Ovary (tissue), 9 donors: ENCODE measurements around the gene ATF6. TPM values are rescaled to one million over a fixed set of nuclear protein-coding genes. Genes with fewer than 3 reads are reported as not detected.
"Not testable (repeated sequence)": the region's sequence is repeated elsewhere in the genome, so short reads cannot be mapped to it uniquely, and the experiment has no call there.

Source experiments
- DNase-seq, 5 donors: peaks; one replicate each; pipeline ENCODE4 v3.0.0-alpha.2; 2019 to 2020
- H3K27ac ChIP-seq, 2 donors: fragments of 200-600 bp; one replicate each; pipeline versions ENCODE4 v1.5.1 to v1.8.0; 2019 to 2022
- H3K27me3 ChIP-seq: fragments of 200-600 bp; one replicate; pipeline ENCODE4 v1.8.0; 2022
- H3K36me3 ChIP-seq: fragments of 200-600 bp; sonication (generic); one replicate; pipeline ENCODE4 v1.5.1; 2019
- H3K4me1 ChIP-seq: one replicate; pipeline ENCODE4 v1.8.1; 2013; ENCODE audit warnings: mild to moderate bottlenecking, moderate library complexity; ENCODE audit not compliant: insufficient read depth
- H3K4me3 ChIP-seq: fragments of 200-600 bp; sonication (generic); one replicate; pipeline ENCODE4 v1.5.1; 2017
- H3K9me3 ChIP-seq, 2 donors: fragments of 200-600 bp in 1 of 2; sonication (generic) in 1 of 2; one replicate each; pipeline versions ENCODE4 v1.5.1 to v1.8.1; 2013 to 2019; ENCODE audit warnings: mild to moderate bottlenecking in 1 of 2, moderate library complexity in 1 of 2
- EP300 ChIP-seq: sonication (generic); formaldehyde crosslinking; IDR thresholded peaks from one replicate; pipeline ENCODE4 v1.6.1; 2017; ENCODE audit warnings: antibody characterized with exemption
- POLR2A ChIP-seq: fragments of 450-650 bp; IDR thresholded peaks from one replicate; pipeline ENCODE4 v1.6.1; 2017; ENCODE audit warnings: antibody characterized with exemption, mild to moderate bottlenecking, moderate library complexity
- WGBS, 3 donors: extraction: QIAGEN DNeasy Blood & Tissue Kit in 1 of 3; methylation state at CpG; one replicate each; pipeline versions ENCODE4 v1.1.5 to v1.1.7; 2013 to 2017; 5-methylcytosine and 5-hydroxymethylcytosine counted together
- intact Hi-C, 4 donors: fragments of 100-400 bp; cut with DNase I; formaldehyde crosslinking; loops; one replicate each; pipeline versions ENCODE4 v1.11.0 to v1.15.1; 2022 to 2023
- polyA plus RNA-seq, 2 donors: library from polyadenylated mRNA; stranded (reverse); fragments of 200-250 nt in 1 of 2; fragments of 350-450 nt in 1 of 2; fragmentation: Illumina TruSeq in 1 of 2; extraction: RNeasy Lipid Tissue Mini Kit (QIAGEN cat#74804) in 1 of 2; gene quantifications; one replicate each; pipeline ENCODE4 v1.2.3, GENCODE V29; 2013 to 2014
- total RNA-seq, 7 donors: library from RNA; depleted of rRNA in 2 of 7; stranded (reverse); fragments of >200 nt in 2 of 7; fragmentation: NEBNext Ultra II Directional in 3 of 7; extraction: Animal tissue kit (Norgen Biotek cat#: 25700) in 3 of 7; gene quantifications; one replicate each; pipeline versions ENCODE4 v1.1.0 to v1.2.4, GENCODE V29; 2016 to 2023
- TF ChIP-seq, protein P1 (sequence below), 3 donors: fragments of 450-650 bp in 2 of 3; fragments of 200-600 bp in 1 of 3; IDR thresholded peaks; one replicate each; pipeline versions ENCODE4 v1.5.1 to v1.8.0; 2016 to 2022; ENCODE audit warnings: antibody characterized with exemption in 3 of 3, mild to moderate bottlenecking in 1 of 3
- donor health status: DM: no; HTN: no; CAD: no; lungs with moderate emphysema.
- donor health status: DM: no; HTN: no; CAD: no.
- donor health status: Bipolar disorder and iron deficiency.
- donor health status: DM: yes; HTN: yes; CAD: no.
- donor health status: DM: no; HTN: no; CAD: no.
- donor health status: DM: yes; HTN: yes; CAD: no.

ATF6 gene
- total and polyA plus RNA-seq, 9 donors = 7.9 to 31.3 (median 23.4) TPM

DNA sequence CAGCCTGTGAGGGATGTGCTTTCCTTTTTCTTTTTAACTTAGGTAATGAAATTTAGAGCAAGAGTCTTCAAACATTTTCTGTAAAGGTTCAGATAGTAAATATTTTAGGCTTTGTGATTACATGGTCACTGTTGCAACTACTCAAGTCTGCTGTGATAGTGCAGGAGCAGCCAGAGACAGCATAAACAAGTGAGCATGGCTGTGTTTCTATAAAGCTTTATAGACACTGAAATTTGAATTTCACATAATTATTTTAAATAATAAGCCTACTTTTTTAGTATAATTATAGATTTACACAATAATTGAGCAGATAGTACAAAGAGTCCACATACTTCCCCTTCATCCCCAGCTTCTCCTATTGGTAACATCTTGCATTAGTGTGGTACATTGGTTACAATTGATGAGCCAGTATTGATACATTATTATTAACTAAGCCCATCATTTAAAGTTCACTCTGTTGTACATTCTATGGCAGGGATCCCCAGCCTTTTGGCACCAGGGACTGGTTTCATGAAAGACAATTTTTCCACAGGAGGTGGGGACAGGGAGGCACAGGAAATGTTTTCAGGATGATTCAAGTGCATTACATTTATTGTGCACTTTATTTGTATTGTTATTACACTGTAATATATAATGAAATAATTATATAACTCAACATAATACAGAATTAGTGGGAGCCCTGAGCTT, 3.0 kb downstream of the ATF6 start:
- TF ChIP-seq POLR2A (no peak), EP300 (no peak)
- TF ChIP-seq, protein P1, sequence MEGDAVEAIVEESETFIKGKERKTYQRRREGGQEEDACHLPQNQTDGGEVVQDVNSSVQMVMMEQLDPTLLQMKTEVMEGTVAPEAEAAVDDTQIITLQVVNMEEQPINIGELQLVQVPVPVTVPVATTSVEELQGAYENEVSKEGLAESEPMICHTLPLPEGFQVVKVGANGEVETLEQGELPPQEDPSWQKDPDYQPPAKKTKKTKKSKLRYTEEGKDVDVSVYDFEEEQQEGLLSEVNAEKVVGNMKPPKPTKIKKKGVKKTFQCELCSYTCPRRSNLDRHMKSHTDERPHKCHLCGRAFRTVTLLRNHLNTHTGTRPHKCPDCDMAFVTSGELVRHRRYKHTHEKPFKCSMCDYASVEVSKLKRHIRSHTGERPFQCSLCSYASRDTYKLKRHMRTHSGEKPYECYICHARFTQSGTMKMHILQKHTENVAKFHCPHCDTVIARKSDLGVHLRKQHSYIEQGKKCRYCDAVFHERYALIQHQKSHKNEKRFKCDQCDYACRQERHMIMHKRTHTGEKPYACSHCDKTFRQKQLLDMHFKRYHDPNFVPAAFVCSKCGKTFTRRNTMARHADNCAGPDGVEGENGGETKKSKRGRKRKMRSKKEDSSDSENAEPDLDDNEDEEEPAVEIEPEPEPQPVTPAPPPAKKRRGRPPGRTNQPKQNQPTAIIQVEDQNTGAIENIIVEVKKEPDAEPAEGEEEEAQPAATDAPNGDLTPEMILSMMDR (IDR thresholded peaks at IDR 0.05) = no peak
- H3K9me3 ChIP-seq = no peaks in the 10 kb centered on the region
- no peaks in the 10 kb centered on the region for H3K36me3 ChIP-seq
- H3K27ac ChIP-seq = no peak overlapping the region
- H3K27me3 ChIP-seq = no peaks in the 10 kb centered on the region
- H3K4me3 ChIP-seq = no peak overlapping the region
- peaks cover 4% of the 10 kb centered on the region for H3K4me1 ChIP-seq
- intact Hi-C loops = no loop called here
- DNase-seq = no peak

DNA sequence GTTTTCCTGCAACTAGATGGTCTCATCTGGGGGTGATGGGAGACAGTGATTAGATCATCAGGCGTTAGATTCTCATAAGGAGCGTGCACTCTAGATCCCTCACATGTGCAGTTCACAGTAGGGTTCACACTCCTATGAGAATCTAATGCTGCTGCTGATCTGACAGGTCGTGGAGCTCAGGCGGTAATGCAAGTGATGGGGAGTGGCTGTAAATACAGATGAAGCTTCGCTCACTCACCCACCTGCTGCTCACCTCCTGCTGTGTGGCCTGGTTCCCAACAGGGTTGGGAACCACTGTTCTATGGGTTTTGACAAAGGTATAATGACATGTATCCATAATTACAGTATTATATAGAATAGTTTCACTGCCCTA, 3.5 kb downstream of the ATF6 start:
- intact Hi-C loops = not testable (repeated sequence)

DNA sequence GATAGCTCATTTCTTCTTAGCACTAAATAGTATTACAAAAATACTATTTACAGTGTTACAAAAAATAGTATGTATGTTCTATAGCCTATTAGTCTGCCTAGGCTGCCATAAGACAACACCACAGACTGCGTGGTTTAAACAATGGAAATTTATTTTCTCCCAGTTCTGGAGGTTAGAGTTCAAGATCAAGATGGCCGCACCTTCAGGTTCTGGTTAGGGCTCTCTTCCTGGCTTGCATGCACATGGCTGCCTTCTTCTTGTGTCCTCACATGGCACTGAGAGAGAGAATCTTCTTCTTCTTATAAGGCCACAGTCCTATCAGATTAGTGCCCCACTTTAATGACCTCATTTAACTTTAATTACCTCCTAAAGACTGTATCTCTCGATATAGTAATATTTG, 4.1 kb downstream of the ATF6 start:
- no peak overlapping the region for H3K27ac ChIP-seq
- no peaks in the 10 kb centered on the region for H3K9me3 ChIP-seq
- peaks cover 4% of the 10 kb centered on the region for H3K4me1 ChIP-seq
- TF ChIP-seq, protein P1 (IDR thresholded peaks at IDR 0.05) = no peak
- TF ChIP-seq EP300 (no peak), POLR2A (no peak)
- no peak for DNase-seq
- WGBS, 3 donors = 90 to 94% (median 92%) methylated on average over 3 of the region's 3 CpGs
- H3K36me3 ChIP-seq = no peaks in the 10 kb centered on the region
- intact Hi-C loops = no loop called here
- no peak overlapping the region for H3K4me3 ChIP-seq
- no peaks in the 10 kb centered on the region for H3K27me3 ChIP-seq

More for the DNA sequence above, 3.5 kb downstream of the ATF6 start:
- H3K4me3 ChIP-seq, H3K27ac ChIP-seq, H3K27me3 ChIP-seq, DNase-seq, H3K4me1 ChIP-seq, H3K36me3 ChIP-seq, H3K9me3 ChIP-seq: not testable (repeated sequence)
- WGBS, 3 donors = 81 to 95% (median 90%) methylated on average over 5 of the region's 5 CpGs

DNA sequence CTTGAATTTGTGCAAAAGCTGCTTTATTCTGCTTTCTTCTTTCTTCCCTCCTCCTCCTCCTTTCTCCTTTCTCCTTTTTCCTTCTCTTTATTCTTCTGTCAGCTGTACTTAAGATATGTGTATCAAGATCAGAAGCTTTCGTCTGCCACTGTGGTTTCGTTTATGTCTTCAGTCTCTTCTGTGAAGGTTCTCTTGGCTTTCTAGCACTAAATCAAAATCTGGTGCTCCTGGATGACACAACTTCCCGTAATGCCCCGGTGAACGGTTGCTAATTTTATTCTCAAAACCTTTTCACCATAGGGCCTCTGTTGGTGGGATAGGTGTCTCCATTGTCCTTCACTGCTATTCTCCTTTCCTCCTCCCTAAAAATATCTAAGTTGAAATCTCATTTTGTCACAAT, 5.0 kb downstream of the ATF6 start:
- Histone ChIP-seq H3K27ac (no peak overlapping the region), H3K9me3 (no peaks in the 10 kb centered on the region), H3K27me3 (no peaks in the 10 kb centered on the region), H3K36me3 (no peaks in the 10 kb centered on the region), H3K4me3 (no peak overlapping the region), H3K4me1 (peaks cover 4% of the 10 kb centered on the region)
- 73 to 86% (median 77%) methylated on average over 5 of the region's 5 CpGs for WGBS, 3 donors
- DNase-seq = no peak
- intact Hi-C loops = no loop called here
- TF ChIP-seq, protein P1 (IDR thresholded peaks at IDR 0.05) = no peak
- TF ChIP-seq POLR2A (no peak), EP300 (no peak)

DNA sequence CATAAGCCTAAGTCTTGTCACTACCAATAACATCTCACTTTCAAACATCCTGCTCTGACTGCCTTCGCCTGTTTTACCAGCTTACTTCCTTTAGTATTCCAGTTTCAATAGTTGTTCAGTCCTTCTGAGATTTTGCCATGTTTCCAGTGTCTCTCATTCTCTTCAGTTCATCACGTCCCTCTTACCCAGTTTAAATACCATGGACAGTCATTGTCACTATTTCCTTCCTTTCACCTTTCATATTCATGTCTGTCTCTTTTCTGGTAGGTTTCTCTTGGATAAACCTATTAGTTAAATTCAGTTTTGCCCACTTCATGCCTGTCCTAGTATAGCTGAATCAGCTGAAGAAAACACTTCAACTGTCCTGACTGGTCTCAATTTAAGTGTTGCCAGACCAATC, 5.9 kb downstream of the ATF6 start:
- intact Hi-C loops = no loop called here
- no peak for TF ChIP-seq EP300
- TF ChIP-seq POLR2A = no peak
- TF ChIP-seq, protein P1 (IDR thresholded peaks at IDR 0.05) = no peak
- DNase-seq = no peak
- Histone ChIP-seq H3K4me1 (peaks cover 4% of the 10 kb centered on the region), H3K27ac (no peak overlapping the region), H3K4me3 (no peak overlapping the region), H3K27me3 (no peaks in the 10 kb centered on the region), H3K9me3 (no peaks in the 10 kb centered on the region), H3K36me3 (no peaks in the 10 kb centered on the region)
- WGBS, 3 donors = 84 to 86% (median 84%) methylated on average over 2 of the region's 2 CpGs
